Neural crest cell (in vitro differentiated cells): ENCODE measurements around the gene FANCB. TPM values are rescaled to one million over a fixed set of nuclear protein-coding genes. Genes with fewer than 3 reads are reported as not detected.

Experiments used
- DNase-seq: peaks from one replicate; pipeline ENCODE4 v3.0.0; 2021; ENCODE audit warnings: low read depth, mixed read lengths, low spot score
- H3K27ac Mint-ChIP-seq: one replicate; pipeline ENCODE4 v1.8.0; 2021; ENCODE audit warnings: mild to moderate bottlenecking, mixed read lengths; ENCODE audit not compliant: unreplicated experiment
- H3K27me3 Mint-ChIP-seq: 2 replicates; pipeline ENCODE4 v1.8.0; 2021; ENCODE audit warnings: low read depth, mild to moderate bottlenecking, mixed read lengths
- H3K36me3 Mint-ChIP-seq: 2 replicates; pipeline ENCODE4 v1.8.0; 2021; ENCODE audit warnings: low read depth, mild to moderate bottlenecking, mixed read lengths
- H3K4me1 Mint-ChIP-seq: 2 replicates; pipeline ENCODE4 v1.8.0; 2021; ENCODE audit warnings: mixed read lengths
- H3K4me3 Mint-ChIP-seq: one replicate; pipeline ENCODE4 v1.8.0; 2021; ENCODE audit warnings: mild to moderate bottlenecking, mixed read lengths
- H3K9me3 Mint-ChIP-seq: 2 replicates; pipeline ENCODE4 v1.8.0; 2021; ENCODE audit warnings: mixed read lengths
- CTCF ChIP-seq: fragments of 200-600 bp; sonication (generic); conservative IDR thresholded peaks from 2 replicates; pipeline ENCODE4 v1.5.0; 2021; ENCODE audit warnings: antibody characterized with exemption, mild to moderate bottlenecking
- total RNA-seq: library from RNA; stranded (reverse); gene quantifications from 2 replicates; pipeline ENCODE4 v1.2.1, GENCODE V29; 2021

FANCB gene
- total RNA-seq, 1 donor from 2014 or later = 16.1 TPM

GRCh38 chrX:14837155-14837554, 35.7 kb downstream of the FANCB start:
- Mint-ChIP-seq H3K27me3 (no peaks in the 10 kb centered on the region), H3K4me1 (no peaks in the 10 kb centered on the region), H3K4me3 (no peak overlapping the region), H3K27ac (no peak overlapping the region), H3K36me3 (peaks cover 19% of the 10 kb centered on the region), H3K9me3 (peaks cover 7% of the 10 kb centered on the region)
- TF ChIP-seq CTCF = no peak
- DNase-seq = no peak

GRCh38 chrX:14832586-14832985, 40.3 kb downstream of the FANCB start:
- Mint-ChIP-seq H3K9me3 (peaks cover 24% of the 10 kb centered on the region), H3K4me3 (no peak overlapping the region), H3K36me3 (peaks cover 37% of the 10 kb centered on the region), H3K4me1 (no peaks in the 10 kb centered on the region), H3K27me3 (no peaks in the 10 kb centered on the region), H3K27ac (no peak overlapping the region)
- TF ChIP-seq CTCF = no peak
- DNase-seq = no peak

- Mint-ChIP-seq H3K36me3 (peaks cover 37% of the 10 kb centered on the region), H3K4me1 (no peaks in the 10 kb centered on the region), H3K27ac (no peak overlapping the region), H3K27me3 (no peaks in the 10 kb centered on the region), H3K4me3 (no peak overlapping the region), H3K9me3 (peaks cover 24% of the 10 kb centered on the region)
- TF ChIP-seq CTCF = no peak
- no peak for DNase-seq
Measured at GRCh38 chrX:14832151-14832550, 40.7 kb downstream of the FANCB start.

- peaks cover 19% of the 10 kb centered on the region for H3K9me3 Mint-ChIP-seq
- no peaks in the 10 kb centered on the region for H3K4me1 Mint-ChIP-seq
- peaks cover 26% of the 10 kb centered on the region for H3K36me3 Mint-ChIP-seq
- no peak for DNase-seq
- no peaks in the 10 kb centered on the region for H3K27me3 Mint-ChIP-seq
- no peak overlapping the region for H3K4me3 Mint-ChIP-seq
- no peak for TF ChIP-seq CTCF
- no peak overlapping the region for H3K27ac Mint-ChIP-seq
Measured at GRCh38 chrX:14829643-14830042, 43.2 kb downstream of the FANCB start.

- no peak for TF ChIP-seq CTCF
- no peak overlapping the region for H3K27ac Mint-ChIP-seq
- H3K4me1 Mint-ChIP-seq = no peaks in the 10 kb centered on the region
- H3K9me3 Mint-ChIP-seq = peaks cover 13% of the 10 kb centered on the region
- H3K36me3 Mint-ChIP-seq = peaks cover 13% of the 10 kb centered on the region
- no peak for DNase-seq
- no peaks in the 10 kb centered on the region for H3K27me3 Mint-ChIP-seq
- H3K4me3 Mint-ChIP-seq = no peak overlapping the region
Measured at GRCh38 chrX:14826319-14826718, 46.5 kb downstream of the FANCB start.

- TF ChIP-seq CTCF = no peak
Measured at GRCh38 chrX:14825851-14826250, 47.0 kb downstream of the FANCB start.

More at GRCh38 chrX:14825851-14826250, 47.0 kb downstream of the FANCB start:
- Mint-ChIP-seq H3K4me1 (no peaks in the 10 kb centered on the region), H3K27ac (no peak overlapping the region), H3K36me3 (peaks cover 13% of the 10 kb centered on the region), H3K9me3 (peaks cover 13% of the 10 kb centered on the region), H3K27me3 (no peaks in the 10 kb centered on the region), H3K4me3 (no peak overlapping the region)
- DNase-seq = no peak
